NCI-H524 treated with DMSO at 0.1 percent for 48 hours (cell line): ENCODE measurements around the gene PRKCQ.

Experiments
- DNase-seq: peaks from one replicate; lab custom pipeline; 2025; lab: John Stamatoyannopoulos, UW

The PRKCQ gene

DNA sequence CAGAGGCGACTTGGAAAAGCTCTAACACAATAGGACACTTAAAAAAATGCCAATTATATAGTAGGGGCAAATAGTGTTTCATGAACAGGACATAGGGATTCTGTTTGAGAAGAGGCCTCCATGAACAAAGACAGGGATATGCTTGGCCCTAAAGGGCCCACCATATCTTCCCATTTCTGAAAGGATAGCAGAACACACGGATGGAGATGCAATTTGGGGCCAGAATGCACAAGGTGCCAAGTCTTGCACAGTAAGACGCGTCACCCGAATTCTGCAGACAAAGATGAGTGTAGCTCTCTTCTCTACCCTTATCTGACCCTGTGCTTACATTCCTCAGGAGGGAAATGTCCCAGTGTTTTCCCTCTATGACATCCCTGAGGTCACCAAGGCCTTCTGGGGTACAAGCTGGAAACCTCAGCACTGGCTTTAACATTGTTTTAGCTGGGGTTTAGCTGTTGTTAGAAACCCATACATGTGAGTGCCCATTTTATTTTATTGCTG lies 12.8 kb downstream of the PRKCQ start:
- no peak for DNase-seq

DNA sequence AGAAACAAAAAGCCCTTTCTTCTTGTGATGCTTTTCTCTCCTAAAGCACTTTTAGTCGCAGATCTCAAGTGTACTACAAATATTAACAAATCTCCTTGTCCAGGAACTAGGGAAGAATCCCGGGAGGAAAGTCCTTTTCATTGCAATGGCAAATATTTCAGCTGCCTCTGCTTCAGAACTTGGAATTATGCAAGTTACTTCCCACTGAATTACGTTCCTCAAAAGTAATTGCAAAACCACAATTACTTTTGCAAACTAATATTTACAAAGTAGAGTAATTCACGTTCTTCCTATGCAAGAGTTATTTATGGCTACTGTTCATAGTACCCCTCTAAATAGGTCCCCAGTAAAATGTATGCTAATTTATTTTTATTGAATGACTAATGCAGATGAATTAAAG lies 14.5 kb downstream of the PRKCQ start:
- no peak for DNase-seq

DNA sequence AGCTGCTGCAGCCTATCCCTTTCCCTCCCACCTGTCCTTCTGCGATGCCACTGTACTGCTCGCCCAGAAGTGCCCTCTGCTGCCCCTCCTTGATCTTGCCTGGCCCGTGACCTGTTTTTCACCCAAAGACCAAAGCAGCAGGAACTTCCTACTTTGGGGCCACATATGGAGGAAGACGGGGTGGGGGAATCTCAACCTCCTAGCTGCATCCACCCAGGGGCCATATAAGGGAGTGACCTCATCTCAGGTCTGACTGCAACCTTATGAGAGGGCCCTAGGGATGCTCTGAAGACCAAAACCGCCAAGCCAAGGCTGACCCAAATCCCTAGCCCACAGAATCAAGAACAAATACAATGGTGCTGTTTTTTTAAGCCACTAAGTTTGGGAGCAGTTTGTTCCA lies 15.7 kb downstream of the PRKCQ start:
- no peak for DNase-seq

DNA sequence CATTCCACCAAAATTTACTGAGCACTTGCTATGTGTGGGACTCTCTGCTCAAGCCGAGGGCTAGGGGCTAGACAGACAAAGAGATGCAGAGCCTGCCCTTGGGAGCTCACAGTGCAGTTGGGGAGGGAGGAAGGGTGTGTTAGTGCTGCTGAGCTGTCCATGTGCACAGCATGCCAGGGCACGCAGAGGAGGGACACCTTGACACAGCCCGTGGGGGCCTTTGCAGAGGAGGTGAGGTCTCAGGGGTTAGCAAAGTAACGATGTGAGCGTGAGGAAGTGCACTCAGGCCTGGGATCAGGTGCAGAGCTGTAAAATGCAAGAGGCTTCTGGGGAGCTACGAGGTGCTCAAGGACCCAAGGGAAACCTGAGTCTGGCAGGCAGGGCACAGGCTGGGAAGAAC lies 16.3 kb downstream of the PRKCQ start:
- no peak for DNase-seq

DNA sequence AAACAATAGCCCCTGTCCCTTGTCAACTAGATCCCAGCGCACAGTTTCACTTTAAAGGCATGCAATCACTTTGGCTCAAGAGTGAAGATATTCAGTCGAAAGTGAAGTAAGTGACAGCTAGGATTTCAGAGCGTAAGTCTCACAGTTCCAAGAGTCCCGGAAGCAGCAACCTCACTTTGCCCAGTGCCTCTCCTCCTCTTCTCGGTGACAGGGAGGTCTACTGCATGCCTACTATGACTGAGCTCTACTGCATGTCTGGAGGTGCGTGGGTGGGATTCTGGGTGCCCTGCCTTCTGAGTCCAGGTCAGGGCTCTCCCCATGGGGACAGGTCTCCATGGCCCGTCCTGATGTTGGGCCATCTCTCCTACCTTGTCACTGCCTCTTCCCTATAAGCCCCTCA lies 17.0 kb downstream of the PRKCQ start:
- no peak for DNase-seq

DNA sequence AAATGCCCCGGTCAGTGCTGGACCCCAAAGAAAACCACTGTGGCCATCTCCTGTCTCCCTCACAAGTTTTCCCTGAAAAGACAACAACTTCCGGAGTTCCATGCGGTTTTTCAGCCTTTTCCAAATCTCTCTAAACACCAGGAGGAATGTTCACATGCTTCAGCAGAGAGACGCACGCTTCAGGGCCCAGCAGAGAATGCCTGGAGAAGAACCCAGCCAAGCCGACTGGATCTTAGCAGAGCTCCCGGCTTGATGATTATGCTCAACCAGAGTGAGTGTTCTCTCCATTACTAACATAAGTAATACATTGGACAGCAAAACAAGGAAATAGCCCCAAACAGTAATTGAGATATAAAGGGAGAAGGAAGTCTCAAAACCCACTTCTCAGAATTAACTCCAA lies 17.9 kb downstream of the PRKCQ start:
- no peak for DNase-seq

DNA sequence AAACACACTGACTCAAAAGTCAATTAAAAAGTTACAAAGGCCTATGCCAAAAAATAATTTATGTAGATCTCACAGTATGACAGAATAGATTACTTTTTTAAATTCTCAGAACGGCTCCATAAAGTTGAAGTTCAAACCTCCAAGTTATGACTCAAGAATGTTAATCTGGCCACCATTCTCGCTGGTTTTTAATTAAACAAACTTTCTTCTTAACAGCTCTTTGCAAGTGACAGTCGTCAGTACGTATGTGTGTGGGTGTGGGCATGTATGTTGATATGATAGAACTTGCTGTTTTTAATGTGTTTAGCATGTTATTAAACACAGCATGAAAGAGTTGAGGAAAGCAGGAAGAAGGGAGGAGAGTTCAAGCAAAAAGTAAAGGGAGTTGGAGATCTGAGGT lies 18.5 kb downstream of the PRKCQ start:
- no peak for DNase-seq

DNA sequence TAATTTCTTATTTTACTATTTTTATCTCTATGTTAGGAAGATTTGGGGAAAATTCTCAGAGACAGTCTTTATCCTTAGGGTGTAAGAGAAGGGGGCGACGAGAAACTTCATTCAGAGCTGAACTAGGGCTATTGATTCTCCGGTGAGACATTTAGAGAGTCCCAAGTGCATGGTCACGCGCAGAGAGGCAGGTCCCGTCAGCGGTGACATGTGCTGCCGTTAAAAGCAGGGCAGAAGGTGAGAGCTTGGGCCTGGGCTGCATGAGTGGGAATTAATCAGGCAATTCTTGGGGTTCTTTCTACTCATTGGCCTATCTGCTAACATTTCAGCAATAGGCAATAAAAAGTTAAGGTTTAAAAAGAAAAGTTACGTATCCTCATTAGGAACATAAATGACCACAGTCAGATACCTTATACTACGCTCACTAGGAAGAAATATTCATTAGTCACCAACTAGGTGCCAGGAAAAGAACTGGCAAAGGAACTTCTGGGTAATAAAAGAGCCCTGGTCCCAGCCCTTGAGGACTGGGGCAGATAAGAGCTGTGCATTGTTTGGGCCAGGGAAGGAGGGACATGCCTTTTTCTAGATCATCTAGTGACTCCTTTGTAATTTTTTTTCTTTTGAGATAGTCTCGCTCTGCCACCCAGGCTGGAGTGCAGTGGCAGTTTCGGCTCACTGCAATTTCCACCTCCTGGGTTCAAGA lies 21.2 kb downstream of the PRKCQ start:
- DNase-seq: no peak

DNA sequence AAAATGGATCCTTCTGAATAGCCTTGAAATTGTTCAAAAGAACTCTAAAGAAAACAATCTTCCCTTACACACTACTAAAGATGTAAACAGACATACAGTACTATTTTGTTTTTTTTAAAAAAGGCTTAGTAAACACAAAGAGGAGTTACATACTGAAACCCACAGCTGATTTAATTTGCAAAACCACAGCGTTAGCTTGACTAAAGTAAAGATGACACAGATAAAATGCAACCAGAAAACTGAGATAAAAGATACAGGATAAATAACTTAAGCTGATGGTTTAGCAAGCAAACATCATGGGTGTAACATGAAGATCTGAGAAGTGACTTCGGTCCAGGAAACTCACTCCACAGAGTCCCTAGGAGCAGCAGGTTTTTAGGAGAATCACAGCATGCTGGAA lies 21.8 kb downstream of the PRKCQ start:
- DNase-seq: no peak

DNA sequence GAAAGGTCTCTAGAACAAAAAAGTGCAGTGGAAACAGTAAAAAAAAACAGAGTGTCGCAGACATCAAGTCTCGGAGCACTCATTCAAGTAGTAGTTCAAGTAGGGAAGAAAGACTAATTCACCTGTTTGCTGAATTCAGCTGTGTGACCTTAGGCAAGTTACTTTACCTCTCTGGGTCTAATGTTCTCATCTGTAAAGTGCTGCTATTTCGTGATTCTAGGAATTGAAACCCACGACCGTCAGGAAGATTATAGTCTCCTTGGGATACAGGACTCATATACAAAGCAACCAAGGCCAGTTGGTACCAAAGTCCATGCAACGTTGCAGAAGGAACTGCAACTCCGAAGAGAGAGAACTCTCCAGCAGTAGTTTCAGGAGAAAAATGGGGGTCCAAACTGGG lies 26.1 kb downstream of the PRKCQ start:
- no peak for DNase-seq

DNA sequence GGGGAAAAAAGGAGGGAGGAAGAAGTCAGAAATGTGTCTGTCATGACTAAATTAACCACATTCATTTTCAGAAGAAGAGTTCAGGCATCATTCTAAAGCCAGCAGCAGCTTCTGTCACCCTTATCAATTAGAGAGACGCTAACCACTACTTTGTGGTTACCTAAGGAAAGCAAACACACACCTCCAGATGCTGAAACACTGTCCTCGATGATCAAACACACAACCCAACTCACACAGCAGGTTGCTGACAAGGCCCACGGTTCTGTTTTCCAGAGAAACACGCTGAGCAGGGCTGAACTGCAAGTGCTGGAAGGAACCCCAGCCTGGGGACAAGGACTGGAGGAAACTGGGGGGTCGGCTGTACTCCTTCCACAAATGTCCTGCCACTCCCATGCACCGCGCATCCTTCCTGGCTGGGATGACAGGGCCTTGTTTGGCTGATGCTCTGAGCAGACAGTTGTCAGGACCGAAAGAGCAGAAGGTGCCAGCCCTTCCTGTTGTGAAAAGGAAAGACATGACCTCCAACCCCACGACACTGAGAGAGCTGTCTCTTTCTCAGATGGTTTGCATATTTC lies 36.6 kb downstream of the PRKCQ start:
- no peak for DNase-seq

DNA sequence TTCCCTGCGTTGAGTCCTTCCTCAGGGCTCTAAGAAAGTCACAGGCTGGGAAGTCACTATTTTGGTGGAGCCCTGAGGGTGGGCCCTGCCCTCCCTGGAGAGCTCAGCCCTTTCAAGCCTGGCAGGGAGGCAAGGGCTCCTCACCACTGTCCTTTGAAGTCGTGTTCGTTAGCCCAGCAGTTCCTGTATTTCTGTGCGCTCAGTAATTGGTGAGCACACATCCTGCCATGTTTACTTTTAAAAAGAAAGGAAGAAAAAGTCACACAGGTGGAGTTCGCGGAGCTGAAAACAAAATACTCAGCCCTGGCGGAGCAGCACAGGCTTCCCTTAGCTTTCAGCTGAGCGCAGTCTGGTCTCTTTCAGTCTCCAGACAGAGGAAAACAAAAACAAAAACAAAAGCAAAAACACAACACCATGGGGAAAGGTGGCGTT lies 37.1 kb downstream of the PRKCQ start:
- no peak for DNase-seq

DNA sequence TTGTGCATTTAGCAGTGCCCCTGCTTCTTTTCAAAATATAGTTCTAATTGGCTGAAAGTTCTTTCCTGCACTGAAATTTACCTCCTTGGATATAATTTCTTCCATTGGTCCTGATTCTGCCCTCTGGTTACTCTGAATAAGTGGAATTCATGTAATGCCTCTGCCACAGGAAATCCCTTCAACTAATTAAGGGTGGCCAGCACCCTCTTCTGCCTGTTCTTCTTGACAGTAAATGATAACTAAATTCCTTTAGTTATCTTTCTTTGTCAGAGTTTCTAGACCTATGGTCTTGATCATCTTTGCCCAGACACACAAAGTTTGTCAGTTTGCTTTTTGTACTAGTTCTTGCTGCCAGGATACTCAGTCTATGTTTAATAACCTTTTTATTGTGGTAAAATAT lies 40.2 kb downstream of the PRKCQ start:
- no peak for DNase-seq

DNA sequence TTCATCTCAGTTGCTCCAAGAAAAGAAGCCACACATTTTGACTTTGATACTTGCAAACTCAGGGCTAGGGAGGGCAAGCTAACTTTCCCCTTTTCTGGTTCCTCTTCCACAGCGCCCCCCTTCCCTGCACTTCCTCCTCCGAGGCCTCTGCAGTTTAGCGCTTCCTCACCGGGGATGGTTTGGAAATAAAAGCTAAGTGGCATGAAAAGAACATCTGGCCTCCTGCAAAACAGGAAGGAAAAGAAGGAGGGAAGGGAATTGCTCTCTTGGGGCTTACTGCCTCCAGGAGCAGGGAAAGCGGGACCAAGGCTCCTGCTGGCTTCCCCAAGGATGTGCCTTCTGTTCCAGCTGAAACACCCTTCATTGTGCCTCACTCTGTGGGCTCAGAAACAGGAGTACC lies 42.3 kb downstream of the PRKCQ start:
- DNase-seq: no peak

DNA sequence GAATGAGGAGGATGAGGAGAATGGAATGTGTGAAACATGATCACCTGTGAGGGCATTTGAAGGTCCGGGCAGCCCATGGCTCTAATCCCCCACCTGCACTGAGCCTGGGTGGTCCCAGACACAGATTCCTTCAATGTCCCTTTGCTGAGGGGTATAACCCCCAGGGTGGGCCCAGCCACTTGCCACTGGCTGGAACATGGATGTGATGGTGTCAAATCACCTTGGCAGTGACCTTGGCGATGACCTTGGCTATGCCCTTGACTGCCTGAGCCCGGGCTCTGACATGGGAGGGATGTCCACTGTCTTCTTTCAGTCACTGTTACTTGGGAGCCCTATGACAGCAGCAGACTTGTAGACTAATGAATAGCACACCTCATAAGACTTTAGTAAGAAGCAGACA lies 44.0 kb downstream of the PRKCQ start:
- no peak for DNase-seq

DNA sequence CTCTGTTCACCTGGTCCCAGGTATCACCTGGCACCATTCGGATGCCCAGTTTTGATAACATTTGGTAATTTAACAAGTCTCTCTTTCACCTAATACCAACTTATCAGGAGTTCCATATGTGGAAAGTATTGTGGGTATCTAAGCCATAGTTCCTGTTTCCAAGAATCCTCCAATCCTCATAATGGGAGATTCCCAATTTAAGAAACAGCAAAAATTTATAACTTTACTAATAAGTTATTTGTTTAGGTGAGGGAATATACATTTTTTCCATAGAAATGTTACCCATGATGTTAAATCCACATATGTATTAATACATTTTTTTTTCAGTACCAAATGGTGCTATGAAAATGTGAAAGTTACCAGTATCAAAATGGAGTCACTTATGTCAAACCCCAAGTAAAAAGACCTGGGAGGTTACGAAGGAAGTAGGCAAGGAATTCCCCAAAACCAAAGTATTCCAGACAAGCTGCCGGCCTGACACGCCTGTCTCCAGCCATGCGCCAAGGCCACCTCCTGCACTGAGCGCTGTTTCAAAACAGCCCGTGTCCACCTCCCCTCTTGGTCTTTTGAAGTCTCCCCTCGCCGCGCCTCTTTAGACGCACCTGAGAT lies 44.8 kb downstream of the PRKCQ start:
- DNase-seq: no peak

DNA sequence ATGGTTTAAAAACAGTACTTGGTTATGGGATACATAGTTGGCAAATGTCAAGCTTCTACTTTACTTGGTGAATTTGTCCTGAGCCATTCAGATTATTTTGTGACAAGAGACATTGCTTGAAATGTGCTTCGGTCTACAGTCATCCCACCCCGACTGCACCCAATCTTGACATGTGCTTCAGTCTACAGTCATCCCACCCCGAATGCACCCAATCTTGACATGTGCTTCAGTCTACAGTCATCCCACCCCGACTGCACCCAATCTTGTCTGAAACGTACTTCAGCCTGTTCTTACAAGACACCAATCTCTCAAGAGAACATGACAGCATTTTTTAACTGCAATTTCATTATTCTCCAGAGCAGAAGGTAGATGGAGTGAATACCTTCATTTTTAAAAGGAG lies 47.8 kb downstream of the PRKCQ start:
- DNase-seq: no peak

DNA sequence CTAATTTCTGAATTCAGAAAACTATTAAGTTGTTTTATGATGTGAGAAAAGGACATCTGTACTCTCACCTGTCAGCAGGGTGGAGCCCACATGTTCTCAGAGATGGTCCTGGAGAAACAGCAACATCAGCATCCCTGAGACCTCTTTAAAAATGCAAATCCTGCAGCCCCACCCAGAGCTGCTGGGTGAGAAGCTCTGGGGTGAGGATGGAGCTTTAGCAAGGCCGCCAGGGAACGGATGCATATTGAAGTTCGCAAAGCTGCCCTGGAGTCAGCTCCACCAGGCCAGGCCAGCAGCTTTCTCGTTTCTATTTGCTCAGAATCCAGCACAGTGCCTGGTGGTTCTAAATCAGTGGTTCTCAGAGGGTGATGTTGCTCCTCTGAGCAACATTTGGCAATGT lies 49.1 kb downstream of the PRKCQ start:
- DNase-seq: no peak

DNA sequence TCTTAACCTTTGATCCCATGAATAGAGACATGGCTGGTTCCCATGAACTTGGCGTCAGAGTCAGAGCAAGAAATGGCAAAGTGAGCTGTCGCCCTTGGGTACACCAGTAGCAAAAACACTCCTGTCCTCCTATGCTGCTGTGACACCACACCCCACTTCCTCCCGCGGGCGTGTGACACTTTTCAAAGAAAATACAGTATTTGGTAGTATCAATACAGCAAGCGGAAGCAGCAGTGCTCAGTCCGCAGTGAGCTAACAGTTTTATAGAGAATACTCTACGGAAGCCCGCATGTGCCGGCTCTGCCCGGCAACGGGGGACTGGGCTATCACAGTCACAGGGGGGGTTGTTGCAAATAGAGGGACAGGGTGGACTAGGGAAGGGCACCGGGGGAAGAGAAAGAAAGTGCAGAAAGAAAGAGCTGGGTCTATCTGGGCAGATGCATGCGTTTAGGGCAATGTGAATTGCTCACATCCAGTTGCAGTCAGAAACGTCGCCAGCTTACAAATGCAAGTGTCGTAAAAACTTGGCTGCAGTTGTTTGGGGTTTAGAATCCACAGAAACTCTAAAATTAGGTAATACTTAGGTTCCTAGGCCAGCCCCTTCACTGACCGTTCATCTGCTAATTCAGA lies 49.8 kb downstream of the PRKCQ start:
- DNase-seq: no peak

DNA sequence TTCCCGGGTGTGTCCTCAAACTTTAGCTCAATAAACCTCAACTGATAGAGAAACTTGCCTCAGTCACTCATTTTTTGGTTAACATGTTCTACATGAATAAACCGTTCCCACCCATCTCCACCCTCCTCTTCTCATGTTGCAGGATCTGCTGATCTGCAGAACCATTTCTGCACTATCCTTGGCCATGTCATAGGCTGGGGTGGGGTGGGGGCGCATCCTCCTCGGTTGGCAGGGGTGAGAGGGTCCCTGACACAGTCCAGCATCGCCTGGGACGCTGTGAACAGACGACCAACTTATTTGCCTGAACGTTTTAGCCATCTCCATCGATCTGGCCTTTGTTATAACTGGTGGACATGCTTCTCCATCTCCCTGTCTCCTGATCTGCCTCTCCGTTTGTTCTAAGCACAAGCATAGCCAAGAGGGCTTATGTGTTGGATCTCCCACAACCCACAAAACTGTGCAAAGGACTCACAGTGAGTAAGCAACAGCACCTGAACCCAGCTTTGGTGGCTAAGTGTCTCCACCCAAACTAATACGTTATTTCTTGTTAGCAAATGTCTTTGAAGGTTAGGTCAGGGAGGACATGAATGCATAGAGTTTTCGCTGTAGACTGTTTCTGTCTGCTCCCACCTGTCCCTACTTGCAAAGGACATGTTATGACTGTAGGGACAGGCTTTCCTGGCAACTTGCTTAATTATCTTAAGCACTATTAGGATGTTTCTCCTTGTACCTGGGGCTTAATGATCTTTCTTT lies 51.7 kb downstream of the PRKCQ start:
- DNase-seq: no peak

DNA sequence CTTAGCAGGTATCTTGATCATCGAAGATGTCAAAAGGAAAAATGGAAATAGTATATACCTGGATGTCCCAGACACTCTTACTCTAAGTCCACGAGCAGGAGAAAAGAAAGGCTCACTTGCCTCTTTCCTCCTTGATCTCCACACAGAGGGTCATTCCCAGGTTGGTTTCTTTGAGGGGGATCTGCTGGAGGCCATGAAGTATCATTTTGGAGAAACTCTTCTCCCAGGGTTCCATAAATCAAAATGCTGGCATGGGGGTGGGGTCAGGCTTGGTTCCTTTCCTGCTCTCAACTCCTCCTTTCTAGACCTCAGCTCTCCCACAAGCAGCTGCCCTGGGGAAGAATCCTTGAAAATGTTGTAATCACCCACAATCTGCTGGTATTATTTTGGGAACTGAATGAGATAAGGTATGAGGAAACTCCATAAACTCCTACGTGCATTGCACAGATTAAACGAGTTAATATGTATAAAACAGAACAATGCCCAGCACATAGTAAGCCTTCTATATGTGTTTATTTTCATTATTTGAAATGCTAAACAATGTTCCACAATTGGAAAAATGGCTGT lies 54.4 kb downstream of the PRKCQ start:
- DNase-seq: no peak

DNA sequence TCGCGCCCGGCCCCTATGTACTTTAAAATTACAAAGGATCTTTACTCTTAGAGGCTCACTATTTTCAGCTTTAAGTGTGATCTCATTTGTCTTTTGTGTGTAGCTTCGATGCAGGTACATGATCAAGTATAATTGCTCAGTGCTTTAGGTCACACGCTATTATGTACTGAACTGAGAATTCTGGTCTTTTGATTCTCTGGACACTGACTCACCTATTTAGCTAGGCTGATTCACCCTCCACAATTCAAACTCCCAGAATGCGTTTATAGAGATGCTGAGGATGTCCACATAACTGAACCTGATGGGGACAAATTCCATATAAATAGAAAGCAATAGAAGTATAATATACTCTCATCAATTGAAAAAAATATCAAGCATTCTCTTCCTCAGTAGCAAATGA lies 57.8 kb downstream of the PRKCQ start:
- no peak for DNase-seq
